GM12872 (cell line): Measurements from ENCODE around the gene KAZN.

ENCODE experiments used
- CTCF ChIP-seq: IDR thresholded peaks from 3 replicates; pipeline ENCODE4 v1.5.1; 2011; ENCODE audit warnings: low read depth, mild to moderate bottlenecking, low read length, moderate library complexity; ENCODE audit not compliant: insufficient read depth

Gene KAZN

DNA sequence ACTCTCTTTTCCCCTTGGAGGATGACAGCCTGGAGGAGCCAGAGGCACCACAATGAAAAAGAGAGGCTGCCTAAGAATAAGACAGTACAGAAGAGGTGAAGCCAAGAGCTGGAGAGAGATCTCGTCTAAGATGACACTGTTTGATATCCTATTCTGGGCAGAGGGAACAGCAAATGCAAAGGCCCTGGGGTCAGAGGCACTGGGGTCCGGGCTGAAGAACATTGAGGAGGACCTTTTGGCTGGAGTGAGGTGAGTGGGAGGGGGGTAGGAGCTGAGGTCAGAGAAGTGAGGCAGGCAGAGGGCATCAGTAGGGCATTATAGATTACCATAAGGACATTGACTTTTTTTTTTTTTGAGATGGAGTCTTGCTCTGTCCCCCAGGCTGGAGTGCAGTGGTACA, 535.8 kb downstream of the KAZN start:
- TF ChIP-seq CTCF = no peak

GRCh38 chr1:15137809-15138208, 539.3 kb downstream of the KAZN start:
- no peak for TF ChIP-seq CTCF

GRCh38 chr1:15139654-15140350, 541.3 kb downstream of the KAZN start:
- TF ChIP-seq CTCF = no peak

DNA sequence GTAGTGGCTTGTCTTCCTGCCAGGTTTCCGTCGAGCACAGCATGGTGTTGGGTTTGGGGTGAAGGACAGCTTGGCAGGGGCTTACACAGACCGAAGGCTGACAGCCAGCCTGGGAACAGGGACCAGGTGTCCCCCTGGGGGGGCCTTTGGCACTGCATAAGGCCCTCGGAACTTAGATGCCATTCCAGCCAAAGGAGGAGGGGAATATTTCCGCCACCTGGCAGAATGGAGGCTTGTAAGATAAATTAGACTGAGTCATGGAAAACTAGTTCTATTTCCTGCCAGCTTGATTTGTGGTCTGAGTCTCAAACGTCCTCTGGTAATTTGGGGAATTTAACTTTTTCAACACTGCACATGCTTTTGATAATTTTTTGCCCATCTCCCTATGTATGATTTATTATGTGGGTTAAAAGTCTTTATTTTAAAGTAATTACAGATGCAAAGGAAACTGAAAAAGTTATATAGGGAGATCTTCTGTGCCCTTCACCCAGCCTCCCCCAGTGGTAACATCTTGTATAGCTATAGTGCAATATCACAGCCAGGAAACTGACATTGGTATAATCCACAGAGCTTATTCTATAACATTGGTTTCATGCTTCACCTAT, 543.6 kb downstream of the KAZN start:
- TF ChIP-seq CTCF = no peak

GRCh38 chr1:15145327-15145726, 546.8 kb downstream of the KAZN start:
- TF ChIP-seq CTCF = no peak

- TF ChIP-seq CTCF = no peak
Measured at GRCh38 chr1:15146142-15146680, 547.7 kb downstream of the KAZN start.

GRCh38 chr1:15146971-15147376, 548.5 kb downstream of the KAZN start:
- no peak for TF ChIP-seq CTCF
